Activated effector memory CD4-positive, alpha-beta T cell treated with Interleukin-2 at 50 U/mL for 16 hours (primary cell): Measurements from ENCODE around the gene ULK2.
"Not testable (repeated sequence)": the region's sequence is repeated elsewhere in the genome, so short reads cannot be mapped to it uniquely, and the experiment has no call there.

Experiments used
- DNase-seq: peaks from one replicate; pipeline ENCODE4 v3.0.0-alpha.2; 2020

ULK2 gene

DNA sequence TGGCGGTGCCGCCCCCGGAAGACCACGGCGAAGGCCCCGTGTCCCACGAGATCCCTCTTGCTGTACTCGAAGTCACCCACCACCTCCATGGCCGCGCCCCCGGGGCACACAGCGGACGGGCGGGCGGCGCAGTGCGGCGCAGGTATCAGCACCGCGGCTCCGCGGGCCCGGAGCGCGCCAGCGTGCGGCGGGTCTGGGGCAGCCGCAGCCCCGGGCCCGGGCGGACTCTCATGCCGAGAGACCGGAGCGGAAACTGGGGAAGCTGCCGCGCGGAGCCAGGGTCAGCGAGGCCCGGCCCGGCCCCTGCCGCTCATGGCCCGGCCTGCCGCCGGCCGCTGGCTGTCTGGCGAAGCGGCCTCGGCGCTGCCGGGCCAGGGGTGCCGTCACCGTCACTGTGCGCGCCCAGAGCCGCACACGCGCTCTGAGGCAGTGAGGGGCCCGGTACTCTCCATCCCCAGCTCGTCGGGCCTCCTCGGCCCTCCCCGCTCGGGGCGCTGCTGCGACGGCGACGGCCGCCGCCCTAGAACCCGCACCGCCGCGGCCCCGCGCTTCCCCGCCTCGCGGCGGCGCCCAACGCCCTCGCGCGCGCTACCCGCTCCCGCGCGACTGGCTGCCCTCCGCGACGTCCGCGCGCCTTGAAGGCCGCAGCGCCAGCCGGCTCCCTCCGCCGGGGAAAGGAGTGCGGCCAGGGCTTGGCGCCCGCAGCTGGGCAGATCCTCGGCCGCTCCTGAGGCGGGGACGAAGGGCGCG is at the start of gene ULK2:
Gene ULK2 (minus strand): TSS at position 608 of the 750 bp plus-strand sequence. CDS start 519 bp downstream, at position 89.
- DNase-seq = peak; percentile 35

DNA sequence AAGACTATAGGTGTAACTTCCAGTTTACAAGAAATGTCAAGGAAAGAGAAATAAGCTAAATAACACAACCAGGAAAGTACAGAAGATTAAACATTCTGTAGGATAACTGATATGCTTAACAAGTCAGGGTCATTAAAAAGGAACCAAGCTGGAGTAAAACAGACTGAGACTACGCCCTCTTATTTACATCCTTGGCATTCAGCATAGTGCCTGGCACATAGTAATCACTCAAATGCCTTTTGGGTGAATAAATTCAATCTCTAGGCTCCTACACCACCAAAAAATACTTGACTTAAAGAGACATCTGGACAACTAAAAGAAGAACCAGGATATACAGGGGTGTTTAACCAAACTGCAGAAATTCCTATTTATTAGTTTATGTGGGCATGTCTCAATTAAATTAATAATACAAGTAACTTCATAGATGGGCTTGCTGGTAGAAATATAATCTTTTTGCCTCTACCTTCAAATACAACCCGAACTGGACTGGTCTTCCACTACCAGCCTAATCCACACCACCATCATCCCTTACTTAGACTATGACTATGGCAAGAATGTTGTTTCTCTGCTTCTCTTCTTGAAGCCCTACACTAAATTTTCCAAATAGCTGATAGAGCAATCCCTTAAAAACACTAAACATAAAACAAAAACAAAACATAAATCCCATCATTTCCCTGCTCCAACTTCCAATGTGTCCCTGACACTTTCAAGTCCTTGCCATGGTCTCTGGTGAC is 47.7 kb upstream of the ULK2 start:
- no peak for DNase-seq

DNA sequence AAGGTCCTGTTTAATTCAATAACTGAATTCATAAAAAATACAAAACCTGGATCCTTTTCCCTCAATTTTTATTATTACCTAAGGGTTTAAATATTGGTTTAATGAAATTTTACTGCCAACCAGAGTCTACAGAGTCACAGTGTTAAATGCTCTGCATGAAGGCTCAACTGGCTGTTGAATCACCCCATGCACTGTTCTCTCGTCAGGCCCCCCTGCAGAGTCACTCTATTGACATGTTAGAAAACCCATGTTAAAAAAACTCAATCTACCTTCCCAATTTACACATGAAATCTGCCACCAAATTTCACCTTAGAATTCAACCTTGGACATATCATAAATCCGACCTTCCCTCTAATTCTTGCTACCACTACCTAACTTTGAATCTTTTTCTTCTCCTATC is 43.3 kb upstream of the ULK2 start:
- no peak for DNase-seq

DNA sequence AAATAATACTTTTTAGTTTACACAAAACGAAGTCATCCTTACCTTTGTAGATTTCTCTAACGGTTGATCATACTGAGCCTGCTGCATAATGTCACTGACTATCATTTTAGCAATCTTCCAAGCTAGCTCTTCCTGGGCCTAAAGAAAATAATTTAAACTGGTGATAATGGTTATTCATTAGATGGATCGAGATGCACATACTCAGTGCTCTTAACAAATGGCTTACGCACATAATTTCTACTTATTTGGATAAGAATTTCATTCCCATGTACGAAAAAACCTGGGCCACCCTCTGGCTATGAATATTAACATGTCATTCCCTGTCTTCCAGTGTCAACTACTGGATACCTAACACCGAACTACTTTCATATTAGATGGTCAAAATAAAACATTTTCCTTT is 41.4 kb upstream of the ULK2 start:
- no peak for DNase-seq

DNA sequence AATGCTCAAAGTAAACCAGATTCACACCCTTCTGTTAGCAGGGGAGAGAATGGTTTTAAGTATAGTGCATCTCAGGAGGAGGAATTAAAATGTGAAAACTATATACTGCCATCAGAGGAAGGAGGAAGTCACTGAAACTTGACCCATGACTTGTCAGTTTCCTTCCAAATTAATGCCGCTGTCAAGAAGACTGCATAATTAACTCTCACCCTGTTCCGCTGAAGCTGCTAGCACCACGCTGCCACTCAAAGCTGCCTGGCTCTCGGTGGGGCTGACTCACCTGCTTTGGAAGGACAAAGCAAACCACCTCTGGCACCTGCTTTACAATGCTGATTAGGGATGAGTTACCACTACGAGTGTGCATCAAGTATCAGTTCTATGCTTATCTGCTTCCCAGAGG is 37.8 kb upstream of the ULK2 start:
- no peak for DNase-seq

DNA sequence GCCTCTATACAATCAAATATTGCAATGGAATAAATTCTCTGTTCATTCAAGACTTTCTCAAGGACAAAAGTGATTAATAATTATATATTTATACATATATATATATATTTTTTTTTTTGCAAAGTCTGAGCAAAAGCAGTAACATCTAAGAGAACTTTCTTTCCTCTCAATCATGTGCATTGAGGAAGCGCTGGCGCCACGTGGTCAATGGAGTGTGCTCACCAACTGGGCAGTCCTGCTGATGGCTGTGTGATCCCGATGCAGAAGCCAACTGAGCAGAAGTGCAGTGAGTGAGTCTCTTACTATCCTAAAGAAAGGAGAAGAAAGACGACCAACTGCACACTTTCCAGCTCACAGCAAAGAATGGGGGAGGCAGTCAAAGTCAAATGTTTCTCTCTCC is 37.2 kb upstream of the ULK2 start:
- no peak for DNase-seq

DNA sequence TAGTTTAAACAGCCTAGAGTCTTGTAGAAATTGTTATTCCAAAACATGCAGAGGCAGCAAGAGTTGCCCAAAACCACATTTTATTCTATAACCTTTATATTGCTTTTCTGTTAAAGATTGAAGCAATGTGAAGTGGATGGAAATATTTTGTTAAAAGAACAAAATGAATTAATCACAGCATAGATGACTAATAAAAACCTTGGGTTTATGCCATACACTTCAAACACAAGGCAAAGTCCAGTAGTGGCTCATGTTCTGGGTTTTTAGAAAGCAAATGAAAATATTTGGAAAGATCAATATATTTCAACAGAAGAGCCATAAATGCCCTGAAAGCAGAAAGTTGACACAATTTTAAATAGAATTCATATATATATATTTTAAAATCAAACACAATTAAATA is 36.7 kb upstream of the ULK2 start:
- no peak for DNase-seq

DNA sequence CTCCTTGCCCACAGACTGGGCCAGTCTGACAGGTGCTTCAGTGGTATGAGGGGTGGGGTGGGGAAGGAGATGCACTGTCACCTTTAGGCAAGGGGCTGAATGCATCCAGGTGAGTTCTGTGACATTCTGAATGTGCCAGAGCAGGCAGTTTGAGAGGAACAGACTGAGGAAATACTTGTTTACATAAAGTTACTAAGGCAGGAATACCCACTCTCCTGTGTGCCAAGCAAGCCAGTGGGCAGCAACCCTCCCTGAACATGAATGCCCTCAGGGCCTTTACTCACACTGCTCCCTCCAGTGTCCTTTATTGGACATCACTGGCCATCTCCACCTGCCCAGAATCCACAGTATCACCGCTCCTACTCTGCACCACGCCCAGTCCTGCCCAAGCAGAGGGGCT is 33.1 kb upstream of the ULK2 start:
- no peak for DNase-seq

DNA sequence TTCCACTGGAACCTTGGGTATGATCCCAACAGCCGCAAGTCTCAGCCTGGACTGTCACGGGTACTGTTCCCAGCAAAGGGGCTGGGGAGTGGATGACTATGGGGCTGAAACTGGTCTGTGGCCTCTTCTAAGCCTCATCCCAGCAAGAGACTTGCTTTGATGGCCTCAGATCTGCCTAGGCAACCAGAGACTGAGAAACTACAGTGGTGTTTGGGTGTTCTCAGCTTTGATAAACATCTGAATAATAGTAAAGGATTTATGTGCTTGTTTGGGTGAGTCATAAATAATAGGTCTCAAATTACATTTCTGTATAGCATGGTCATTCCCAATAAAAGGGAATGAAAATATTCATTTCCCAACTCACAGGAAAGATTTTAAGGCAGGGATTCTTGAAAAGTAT is 30.2 kb upstream of the ULK2 start:
- no peak for DNase-seq

DNA sequence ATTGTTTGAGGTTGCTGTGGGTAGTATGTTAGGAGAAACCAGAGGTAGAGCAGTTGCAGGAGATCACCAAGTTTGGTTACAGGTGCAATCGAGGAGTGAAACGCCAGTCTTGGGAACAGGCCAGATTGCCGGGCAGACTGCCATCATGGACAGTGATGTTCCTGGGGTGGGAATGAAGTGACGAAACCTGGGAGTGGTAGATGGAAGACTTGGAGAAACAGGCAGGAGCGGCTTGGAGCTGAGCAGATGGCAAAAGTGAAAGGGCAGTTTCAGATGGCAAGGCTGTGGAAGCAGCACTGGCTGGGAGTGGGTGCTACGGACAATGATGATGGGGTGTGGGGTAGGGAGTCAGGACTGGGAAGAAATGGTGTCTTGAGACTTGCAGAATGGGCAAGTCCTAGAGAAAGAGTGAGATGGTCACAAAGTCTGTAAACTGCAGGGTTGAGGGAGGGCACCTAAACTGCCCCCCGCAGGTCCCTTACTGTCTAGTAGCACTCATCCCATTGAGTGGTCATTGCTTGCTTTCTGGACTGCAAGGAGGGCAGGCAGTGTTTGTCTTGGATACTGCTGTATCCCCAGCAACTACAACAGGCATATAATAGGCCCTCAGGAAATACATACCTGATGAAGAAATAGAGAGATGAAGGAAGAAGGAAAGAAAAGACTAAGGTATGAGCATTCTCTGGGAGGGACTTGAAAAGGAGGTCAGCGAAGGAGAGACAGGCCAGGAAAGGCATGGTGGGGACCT is 29.5 kb upstream of the ULK2 start:
- DNase-seq = no peak

DNA sequence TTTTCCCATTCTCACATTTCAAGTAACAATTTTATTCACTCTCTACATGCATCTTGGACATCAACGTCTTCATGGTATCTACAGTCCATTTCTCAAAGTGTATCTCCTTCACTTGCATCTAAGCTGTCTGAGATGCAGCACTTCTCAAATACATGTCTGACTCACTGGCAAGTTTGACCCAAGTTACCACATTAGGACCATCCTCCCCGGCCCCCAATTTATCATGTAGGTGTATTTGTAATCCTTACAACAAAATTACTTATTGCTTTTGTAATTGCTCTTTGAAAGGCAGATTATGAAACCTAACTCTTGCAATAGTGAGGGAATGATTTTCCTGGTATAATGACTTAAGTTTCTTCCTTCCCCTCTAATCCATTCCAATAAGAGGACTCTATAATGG is 28.9 kb upstream of the ULK2 start:
- no peak for DNase-seq

DNA sequence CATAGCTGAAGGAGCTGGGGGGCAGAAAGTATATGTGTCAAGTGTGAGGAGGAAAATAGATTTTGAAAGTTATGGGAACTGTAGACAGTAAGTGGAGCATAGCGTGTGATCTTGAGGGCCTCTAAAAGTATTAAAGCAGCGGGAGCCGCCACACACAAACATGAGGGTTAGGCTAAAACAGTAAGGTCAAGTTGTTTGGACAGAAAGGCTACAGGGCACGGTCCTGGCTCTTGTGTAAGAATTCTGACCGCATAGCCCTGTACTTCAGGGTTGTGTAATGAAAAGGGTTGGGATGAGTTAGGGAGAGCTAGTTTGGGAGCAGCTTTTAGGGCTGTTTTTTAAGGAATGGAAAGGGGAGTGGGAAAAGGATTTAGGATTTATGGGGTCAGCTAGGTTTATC is 22.8 kb upstream of the ULK2 start:
- DNase-seq = not testable (repeated sequence)

DNA sequence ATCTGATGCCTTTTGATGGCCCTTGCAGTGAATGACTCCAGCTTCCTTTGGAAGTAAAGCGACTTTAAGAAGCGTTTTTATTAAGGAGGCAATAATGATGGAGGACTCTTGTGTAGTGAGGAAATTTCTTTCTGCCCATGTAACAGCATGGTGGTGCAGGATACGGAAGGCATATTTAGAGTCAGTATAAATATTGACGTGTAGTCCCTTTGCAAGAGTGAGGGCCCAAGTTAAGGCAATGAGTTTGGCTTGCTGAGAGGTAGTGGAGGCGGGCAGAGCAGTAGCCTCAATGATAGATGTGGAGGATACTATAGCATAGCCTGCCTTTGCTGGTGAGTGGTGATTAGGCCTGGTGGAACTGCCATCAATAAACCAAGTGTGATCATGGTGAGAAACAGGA is 22.3 kb upstream of the ULK2 start:
- not testable (repeated sequence) for DNase-seq

DNA sequence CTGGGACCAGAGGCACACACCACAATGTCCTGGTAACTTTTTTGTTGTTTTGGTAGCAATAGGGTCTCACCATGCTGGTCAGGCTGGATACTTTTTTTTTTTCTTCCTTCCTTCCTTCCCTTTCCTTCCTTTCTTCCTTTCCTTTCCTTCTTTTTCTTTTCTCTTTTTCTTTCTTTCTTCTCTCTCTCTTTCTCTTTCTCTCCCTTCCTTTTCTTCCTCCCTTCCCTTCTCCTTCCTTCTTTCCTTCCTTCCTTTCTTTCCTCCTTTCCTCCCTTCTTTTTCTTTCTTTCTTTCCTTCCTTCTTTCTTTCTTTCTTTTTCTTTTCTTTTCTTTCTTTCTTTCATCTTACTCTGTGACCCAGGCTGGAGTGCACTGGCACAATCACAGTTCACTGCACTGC is 18.4 kb upstream of the ULK2 start:
- no peak for DNase-seq

DNA sequence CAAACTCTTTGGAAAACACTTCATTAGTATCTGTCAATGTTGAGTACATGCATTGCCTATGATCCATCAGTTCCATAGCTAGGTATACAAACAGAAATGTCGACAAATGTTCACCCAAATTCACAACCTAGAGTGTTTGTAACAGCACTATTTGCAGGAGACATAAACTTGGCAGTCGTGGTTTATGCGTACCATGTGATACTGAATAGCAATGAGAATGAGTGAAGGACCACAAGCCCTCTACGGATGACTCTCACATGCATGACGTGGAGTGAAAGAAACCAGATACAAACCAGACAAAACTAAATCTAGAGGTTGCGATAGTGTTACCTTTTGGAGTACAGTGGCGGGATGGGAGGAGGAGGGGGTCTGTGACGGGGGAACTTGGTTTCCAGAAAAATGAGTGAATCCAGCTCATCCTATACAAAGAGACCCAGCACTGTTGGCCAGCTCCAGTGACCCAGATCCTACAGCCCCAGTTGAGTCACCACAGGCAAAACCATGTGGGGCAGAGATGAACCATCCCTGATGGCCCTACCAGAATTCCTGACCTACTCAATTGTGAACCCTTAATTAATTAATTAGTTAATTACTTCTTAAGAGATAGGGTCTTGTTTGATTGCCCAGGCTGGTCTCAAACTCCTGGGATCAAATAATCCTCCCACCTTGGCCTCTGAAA is 15.9 kb upstream of the ULK2 start:
- no peak for DNase-seq

DNA sequence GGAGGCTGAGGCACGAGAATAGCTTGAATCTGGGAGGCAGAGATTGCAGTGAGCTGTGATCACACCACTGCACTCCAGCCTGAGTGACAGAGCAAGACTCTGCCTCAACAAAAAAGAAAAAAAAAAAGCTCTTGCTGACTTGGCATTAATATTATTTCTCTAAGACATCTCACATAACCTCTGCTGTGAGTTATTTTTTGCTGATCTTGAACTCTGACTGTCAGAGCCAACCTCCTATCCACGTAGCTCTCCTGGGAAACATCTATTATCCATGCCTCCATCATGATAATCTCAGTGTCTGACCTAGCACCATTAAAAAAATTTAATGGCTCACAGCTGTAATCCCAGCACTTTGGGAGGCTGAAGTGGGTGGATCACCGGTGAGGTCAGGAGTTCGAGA is 12.7 kb upstream of the ULK2 start:
- DNase-seq = no peak

DNA sequence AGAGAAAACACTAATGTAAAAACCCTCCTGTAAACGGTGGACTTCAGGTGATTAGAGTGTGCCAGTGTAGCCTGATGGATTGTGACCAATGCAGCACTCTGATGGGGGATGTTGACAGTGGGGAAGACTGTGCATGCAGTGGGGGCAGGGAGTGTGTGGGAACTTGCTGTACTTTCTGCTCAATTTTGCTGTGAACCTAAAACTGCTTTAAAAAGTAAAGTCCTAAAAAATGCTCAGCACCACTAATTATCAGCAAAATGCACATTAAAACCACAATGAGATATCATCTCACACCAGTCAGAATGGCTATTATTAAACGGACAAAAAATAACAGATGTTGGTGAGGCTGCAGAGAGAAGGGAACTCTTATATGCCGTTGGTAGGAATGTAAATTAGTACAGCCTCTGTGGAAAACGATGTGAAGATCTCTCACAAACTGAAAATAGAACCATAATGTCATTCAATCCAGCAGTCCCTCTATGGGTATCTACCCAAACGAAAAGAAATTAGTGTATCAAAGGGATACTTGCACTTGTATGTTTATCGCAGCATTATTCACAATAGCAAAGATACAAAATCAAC is 9.7 kb upstream of the ULK2 start:
- no peak for DNase-seq

DNA sequence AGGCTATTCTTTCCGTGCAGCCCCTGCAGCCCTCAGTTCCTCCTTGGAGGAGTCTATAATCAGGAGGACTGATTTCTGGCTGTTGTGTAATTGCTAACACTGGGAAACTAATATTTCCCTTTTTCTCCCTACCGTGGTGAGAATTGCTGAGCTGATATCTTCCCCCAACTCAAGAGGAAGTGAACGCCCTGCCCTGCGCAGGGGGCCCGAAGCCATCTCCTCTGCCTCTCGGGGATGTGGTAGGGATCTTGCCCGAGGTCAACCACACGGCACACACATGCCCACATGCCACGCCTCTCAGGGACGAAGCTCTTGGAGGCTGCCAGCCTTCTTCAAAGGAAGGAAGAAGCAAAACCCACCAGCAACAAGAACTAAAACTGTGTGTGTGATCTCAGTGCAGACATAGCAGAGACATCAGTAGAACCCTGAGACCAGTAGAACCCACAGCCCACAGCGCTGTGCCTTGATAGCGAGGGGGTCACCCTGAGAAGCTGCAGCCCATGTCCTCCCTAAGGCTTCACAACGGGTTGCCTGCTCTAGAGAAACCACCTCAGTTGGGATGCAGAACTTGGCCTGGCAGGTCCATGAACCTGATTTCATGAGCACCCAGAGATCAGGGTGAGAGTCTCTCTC is 8.9 kb upstream of the ULK2 start:
- DNase-seq = peak; percentile 63

DNA sequence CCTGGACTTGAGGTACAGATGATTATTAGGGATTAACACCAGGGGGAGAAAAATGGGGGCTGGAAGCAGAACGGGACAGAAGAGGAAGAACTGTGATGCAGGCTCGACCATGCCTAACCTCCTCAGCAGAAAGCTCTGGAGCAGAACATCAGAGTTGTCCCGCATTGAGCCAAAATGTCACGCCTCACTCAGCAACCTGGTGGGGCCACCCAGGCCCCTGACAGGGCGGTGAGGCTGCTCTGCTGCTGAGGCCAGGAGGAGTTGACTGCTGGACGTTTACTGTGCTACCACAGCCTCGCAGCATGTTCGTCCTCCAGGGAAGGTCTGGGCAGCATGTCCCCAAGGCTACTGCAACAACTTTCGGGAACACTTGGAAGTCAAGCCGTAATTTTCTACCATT is 6.5 kb upstream of the ULK2 start:
- no peak for DNase-seq

DNA sequence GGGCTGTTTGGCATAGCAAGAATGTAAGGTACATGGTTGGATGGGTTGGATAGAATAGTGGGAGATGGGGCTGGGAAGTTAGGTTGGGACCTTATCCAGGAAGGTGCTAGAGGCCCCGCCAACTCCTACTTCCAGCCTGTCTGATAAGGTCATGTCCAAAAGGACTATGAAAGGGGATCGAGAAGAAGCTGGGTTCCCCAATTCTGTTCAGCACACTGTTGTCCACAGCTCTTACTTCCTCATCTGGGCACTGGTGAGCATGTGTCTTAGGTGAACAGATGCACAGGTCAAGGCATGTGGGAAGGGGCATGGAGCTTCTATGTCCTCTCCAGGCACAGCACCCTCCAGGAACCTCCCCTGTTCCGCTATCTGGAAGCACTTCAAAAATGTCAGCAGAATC is 5.6 kb upstream of the ULK2 start:
- no peak for DNase-seq

DNA sequence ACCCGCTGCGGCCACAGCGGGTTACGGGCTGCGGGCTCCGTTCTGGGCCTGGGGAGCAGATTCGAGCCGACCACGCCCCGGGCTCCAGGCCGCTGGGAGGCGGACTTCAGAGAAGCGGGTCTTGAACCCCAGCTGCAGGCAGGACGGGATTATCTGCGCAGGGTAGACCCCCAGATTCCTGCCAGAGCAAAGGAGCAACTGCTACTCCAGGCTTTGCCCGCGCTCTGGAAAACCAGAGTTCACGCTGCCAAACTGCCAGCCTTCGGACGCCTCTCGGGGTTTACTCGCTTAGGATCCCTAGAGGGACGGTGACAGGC is 301 bp upstream of the ULK2 start:
- DNase-seq = no peak

DNA sequence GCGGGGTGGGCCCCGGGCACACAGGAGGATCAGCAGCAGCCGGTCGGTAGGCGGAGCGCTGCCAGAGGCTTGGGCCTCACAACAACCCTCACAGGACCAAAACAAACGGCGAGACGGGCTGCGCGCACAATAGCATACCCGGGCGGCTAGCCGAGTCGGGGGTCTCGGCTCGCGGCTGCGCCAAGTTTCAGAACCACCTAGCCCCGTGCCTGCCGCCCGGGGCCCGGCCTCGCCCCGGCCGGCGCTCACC is 732 bp downstream of the ULK2 start:
- peak; percentile 45 for DNase-seq

DNA sequence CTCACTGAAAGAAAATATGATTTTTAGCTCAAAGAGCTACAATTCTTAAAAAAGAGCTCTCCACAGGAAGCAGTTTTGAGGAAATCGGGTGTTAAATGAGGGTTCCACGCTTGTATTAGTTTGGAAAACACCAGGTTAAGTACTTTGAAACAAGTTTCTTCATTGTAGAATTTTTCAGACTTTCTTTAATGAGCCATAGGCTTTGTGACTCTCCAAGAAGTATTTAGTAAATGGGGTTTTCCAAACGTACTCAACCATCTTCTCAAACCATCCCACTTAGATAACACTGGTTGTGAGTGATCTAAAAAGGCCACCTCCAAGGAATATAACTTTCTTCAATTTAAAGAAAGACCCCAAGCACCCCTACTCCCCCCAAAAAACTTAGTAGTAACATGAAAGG is 2.7 kb downstream of the ULK2 start:
- no peak for DNase-seq
